Subcutaneous abdominal adipose tissue (tissue), 5 donors: ENCODE data around the gene TDRD3.

Source experiments
- H3K27ac ChIP-seq: one replicate; pipeline ENCODE4 v1.7.0; 2013; ENCODE audit warnings: low read depth, mild to moderate bottlenecking, inconsistent platforms, low read length, moderate library complexity
- H3K27me3 ChIP-seq, 5 donors: one replicate each; pipeline ENCODE4 v1.7.0; 2013; ENCODE audit warnings: low read length in 5 of 5, inconsistent platforms in 1 of 5; ENCODE audit not compliant: control insufficient read depth in 5 of 5, insufficient read depth in 4 of 5
- H3K36me3 ChIP-seq, 5 donors: one replicate each; pipeline ENCODE4 v1.7.0; 2013; ENCODE audit warnings: low read length in 5 of 5; ENCODE audit not compliant: control insufficient read depth in 5 of 5, insufficient read depth in 5 of 5
- H3K4me1 ChIP-seq, 5 donors: one replicate each; pipeline ENCODE4 v1.7.0; 2013; ENCODE audit warnings: low read length in 5 of 5, mild to moderate bottlenecking in 3 of 5, moderate library complexity in 1 of 5; ENCODE audit not compliant: control insufficient read depth in 5 of 5, insufficient read depth in 5 of 5
- H3K4me3 ChIP-seq, 5 donors: one replicate each; pipeline ENCODE4 v1.7.0; 2013; ENCODE audit warnings: low read length in 5 of 5, low read depth in 1 of 5
- H3K9ac ChIP-seq, 5 donors: one replicate each; pipeline ENCODE4 v1.7.0; 2013; ENCODE audit warnings: low read length in 5 of 5, mild to moderate bottlenecking in 4 of 5, moderate library complexity in 3 of 5
- H3K9me3 ChIP-seq, 5 donors: one replicate each; pipeline ENCODE4 v1.7.0; 2013; ENCODE audit warnings: low read length in 5 of 5; ENCODE audit not compliant: control insufficient read depth in 5 of 5
- donor health status: healthy.
- donor health status: healthy.
- donor health status: healthy.
- donor health status: healthy.
- donor health status: healthy.

The TDRD3 gene

GRCh38 chr13:60396783-60397703 lies at the start of gene TDRD3:
TSS of gene TDRD3 (plus strand) at chr13:60397220. CDS start at chr13:60397365, 145 bp downstream.
- Histone ChIP-seq H3K9ac (peak within 1 kb of the TSS; percentile 56 to 95 (median 92)), H3K4me1 (peaks cover 4 to 24% (median 22%) of the 10 kb centered on the region in 5 donors), H3K27me3 (no peaks in the 10 kb centered on the region), H3K4me3 (peak within 1 kb of the TSS; percentile 83 to 95 (median 92)), H3K9me3 (no peaks in the 10 kb centered on the region), H3K36me3 (no peaks in the 10 kb centered on the region), H3K27ac (peak within 1 kb of the TSS; percentile 98)

- Histone ChIP-seq H3K36me3 (no peaks in the 10 kb centered on the region), H3K27ac (no peak overlapping the region), H3K4me1 (peaks cover 0 to 5% (median 0%) of the 10 kb centered on the region in 5 donors), H3K4me3 (no peak overlapping the region), H3K9me3 (peaks cover 0 to 2% (median 0%) of the 10 kb centered on the region in 5 donors), H3K27me3 (peaks cover 0 to 3% (median 2%) of the 10 kb centered on the region in 5 donors), H3K9ac (no peak overlapping the region)
Measured at GRCh38 chr13:60347690-60348089, 49.3 kb upstream of the TDRD3 start.

DNA sequence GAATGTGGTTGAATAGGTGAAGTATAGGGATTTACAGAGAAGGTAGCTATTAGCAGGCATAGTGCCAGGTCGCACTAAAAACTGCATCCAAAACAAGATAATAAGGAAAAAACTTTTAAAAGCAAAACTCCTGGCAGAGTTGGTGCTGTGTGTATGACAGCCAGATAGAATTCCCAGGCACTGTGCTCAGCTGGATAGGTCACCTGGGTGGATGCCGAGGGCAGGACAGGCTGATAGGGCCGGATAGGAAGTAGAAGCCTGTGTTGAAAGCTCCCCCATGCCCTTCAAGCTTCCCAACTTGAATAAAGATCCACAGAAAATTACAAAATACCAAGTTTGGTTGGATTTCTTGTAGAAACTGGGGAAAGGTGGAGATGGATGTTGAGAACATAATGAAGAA lies 48.9 kb upstream of the TDRD3 start:
- Histone ChIP-seq H3K9me3 (peaks cover 0 to 2% (median 0%) of the 10 kb centered on the region in 5 donors), H3K4me3 (no peak overlapping the region), H3K9ac (no peak overlapping the region), H3K4me1 (peaks cover 0 to 5% (median 0%) of the 10 kb centered on the region in 5 donors), H3K36me3 (no peaks in the 10 kb centered on the region), H3K27me3 (peaks cover 0 to 3% (median 2%) of the 10 kb centered on the region in 5 donors), H3K27ac (no peak overlapping the region)

DNA sequence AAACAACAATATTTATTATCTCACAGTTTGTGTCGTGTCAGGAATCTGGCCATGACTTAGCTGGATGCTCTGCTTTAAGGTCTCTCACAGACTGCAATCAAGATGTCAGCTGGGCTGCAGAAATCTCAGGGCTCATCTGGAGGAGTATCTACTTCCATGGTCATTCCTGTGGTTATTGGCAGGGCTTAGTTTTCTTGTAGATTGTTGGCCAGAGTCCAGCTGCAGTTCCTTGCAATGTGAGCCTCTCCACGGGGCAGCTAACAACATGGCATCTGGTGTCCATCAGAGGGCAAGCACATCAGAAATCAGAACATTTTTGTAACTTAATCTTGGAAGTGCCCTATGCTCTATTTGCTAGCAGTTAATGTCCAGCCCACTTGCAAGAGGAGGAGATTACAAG lies 45.7 kb upstream of the TDRD3 start:
- Histone ChIP-seq H3K9me3 (peaks cover 0 to 2% (median 0%) of the 10 kb centered on the region in 5 donors), H3K4me1 (peaks cover 0 to 5% (median 0%) of the 10 kb centered on the region in 5 donors), H3K27ac (no peak overlapping the region), H3K36me3 (no peaks in the 10 kb centered on the region), H3K4me3 (no peak overlapping the region), H3K27me3 (peaks cover 0 to 3% (median 0%) of the 10 kb centered on the region in 5 donors), H3K9ac (no peak overlapping the region)

DNA sequence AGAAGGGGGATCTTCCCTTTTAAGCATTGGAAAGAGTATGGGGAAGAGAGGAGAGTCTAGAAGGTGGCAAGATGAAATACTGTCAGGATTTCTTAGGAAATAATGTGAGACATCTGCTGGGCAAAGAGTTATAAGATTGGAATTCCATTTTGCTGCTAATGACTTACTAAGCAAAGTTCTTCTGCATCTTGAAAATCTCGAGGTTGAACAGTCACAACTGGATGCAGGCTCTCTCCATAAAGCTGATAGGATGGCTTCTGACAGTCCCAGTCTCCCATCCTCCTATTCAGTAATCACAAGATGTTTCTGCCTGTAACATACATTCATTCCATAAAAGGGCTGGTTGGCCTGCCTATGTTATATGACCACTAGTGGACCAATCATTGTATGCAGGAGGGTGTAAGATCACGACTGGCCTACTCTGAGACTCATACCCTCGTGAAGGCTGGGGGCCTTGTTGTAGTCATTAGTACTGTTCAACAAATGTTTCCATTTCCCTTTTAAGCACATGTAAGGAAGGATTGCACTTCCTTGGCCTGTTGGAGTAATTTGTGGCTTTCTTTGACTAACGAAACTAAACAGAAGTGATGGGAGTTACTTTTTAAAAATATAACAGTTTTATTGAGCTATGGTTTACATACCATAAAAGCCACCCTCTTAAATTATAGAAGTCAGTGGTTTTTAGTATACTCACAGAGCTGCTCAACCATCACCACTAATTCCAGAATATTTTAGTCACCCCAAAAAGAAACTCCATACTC lies 45.0 kb upstream of the TDRD3 start:
- H3K27me3 ChIP-seq, result peaks cover 0 to 3% (median 0%) of the 10 kb centered on the region in 5 donors
- H3K36me3 ChIP-seq, result no peaks in the 10 kb centered on the region
- H3K4me1 ChIP-seq, result peaks cover 0 to 5% (median 0%) of the 10 kb centered on the region in 5 donors
- no peak overlapping the region for H3K4me3 ChIP-seq
- no peak overlapping the region for H3K27ac ChIP-seq
- H3K9me3 ChIP-seq, result peaks cover 0 to 2% (median 0%) of the 10 kb centered on the region in 5 donors
- no peak overlapping the region for H3K9ac ChIP-seq

DNA sequence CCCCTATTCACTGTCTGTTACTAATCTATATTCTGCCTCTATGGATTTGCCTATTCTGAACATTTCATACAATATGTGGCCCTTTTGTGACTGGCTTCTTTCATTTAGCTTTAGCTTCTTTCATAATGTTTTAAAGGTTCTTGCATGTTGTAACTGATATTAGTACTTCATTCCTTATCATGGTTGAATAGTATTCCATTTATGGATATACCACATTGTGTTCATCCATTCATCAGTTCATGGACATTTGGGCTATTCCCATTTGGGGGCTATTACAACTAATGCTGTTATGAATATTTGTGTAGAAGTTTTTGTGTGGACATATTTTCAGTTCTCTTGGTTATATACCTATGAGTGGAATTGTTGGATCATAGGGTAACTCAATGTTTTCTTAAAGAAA lies 44.4 kb upstream of the TDRD3 start:
- Histone ChIP-seq H3K4me3 (no peak overlapping the region), H3K27ac (no peak overlapping the region), H3K9ac (no peak overlapping the region), H3K9me3 (peaks cover 0 to 2% (median 0%) of the 10 kb centered on the region in 5 donors), H3K36me3 (no peaks in the 10 kb centered on the region), H3K4me1 (peaks cover 0 to 5% (median 0%) of the 10 kb centered on the region in 5 donors), H3K27me3 (peaks cover 0 to 3% (median 0%) of the 10 kb centered on the region in 5 donors)

GRCh38 chr13:60355056-60355455 lies 42.0 kb upstream of the TDRD3 start:
- H3K4me3 ChIP-seq, result no peak overlapping the region
- H3K27me3 ChIP-seq, result peaks cover 0 to 3% (median 0%) of the 10 kb centered on the region in 5 donors
- no peak overlapping the region for H3K27ac ChIP-seq
- H3K9ac ChIP-seq, result no peak overlapping the region
- peaks cover 0 to 5% (median 0%) of the 10 kb centered on the region in 5 donors for H3K4me1 ChIP-seq
- H3K9me3 ChIP-seq, result peaks cover 0 to 2% (median 0%) of the 10 kb centered on the region in 5 donors
- no peaks in the 10 kb centered on the region for H3K36me3 ChIP-seq

DNA sequence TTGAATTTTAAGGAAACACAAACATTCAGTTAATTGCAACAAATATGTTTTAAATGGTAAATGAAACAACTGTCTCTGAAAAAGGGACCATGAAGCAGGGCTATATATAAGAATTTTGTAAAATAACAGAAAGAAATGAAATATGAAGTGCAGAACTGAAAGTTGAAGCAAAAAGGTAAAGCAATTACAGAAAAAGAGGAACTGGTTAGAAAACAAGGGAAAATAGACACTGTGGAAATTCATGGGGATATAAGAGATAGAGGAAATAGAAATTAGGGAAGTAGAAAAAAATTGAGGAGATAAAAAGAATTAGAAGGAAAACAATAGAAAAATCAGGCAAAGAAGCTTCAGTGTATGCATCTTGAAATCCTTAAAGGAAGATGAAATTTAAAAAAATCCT lies 40.0 kb upstream of the TDRD3 start:
- Histone ChIP-seq H3K4me3 (no peak overlapping the region), H3K27ac (no peak overlapping the region), H3K27me3 (peaks cover 0 to 3% (median 0%) of the 10 kb centered on the region in 5 donors), H3K36me3 (no peaks in the 10 kb centered on the region), H3K4me1 (no peaks in the 10 kb centered on the region), H3K9ac (no peak overlapping the region), H3K9me3 (peaks cover 0 to 2% (median 0%) of the 10 kb centered on the region in 5 donors)

- no peaks in the 10 kb centered on the region for H3K9me3 ChIP-seq
- H3K9ac ChIP-seq, result no peak overlapping the region
- no peak overlapping the region for H3K27ac ChIP-seq
- H3K36me3 ChIP-seq, result no peaks in the 10 kb centered on the region
- H3K4me3 ChIP-seq, result no peak overlapping the region
- H3K27me3 ChIP-seq, result peaks cover 0 to 3% (median 0%) of the 10 kb centered on the region in 5 donors
- H3K4me1 ChIP-seq, result no peaks in the 10 kb centered on the region
Measured at GRCh38 chr13:60358453-60358852, 38.6 kb upstream of the TDRD3 start.
